K562 (cell line): Measurements from ENCODE around the gene STC2. TPM values are rescaled to one million over a fixed set of nuclear protein-coding genes. Genes with fewer than 3 reads are reported as not detected.

Source experiments
- ATAC-seq: fragments of 200-7000 bp; cut with Tn5 transposase; 3 replicates; pipeline ENCODE4 v1.9.1; 2020; ENCODE audit warnings: moderate library complexity
- BruUV-seq: library from RNA; stranded (reverse); fragments of 400-500 nt; replicated peaks from 2 replicates; lab custom pipeline; 2021; lab: Mats Ljungman, UMichigan
- CTCF ChIA-PET: fragments of 300-600 bp; formaldehyde crosslinking; extraction: SDS; loops from one replicate; lab custom pipeline; 2021; ENCODE audit warnings: low intra/inter-chr PET ratio; lab: Yijun Ruan, JAX
- POLR2A ChIA-PET: fragments of 300-600, 350-650 bp; sonication (Branson Sonifier 250); formaldehyde crosslinking; extraction: SDS; loops from one replicate; lab custom pipeline; 2021; ENCODE audit warnings: antibody characterized with exemption, inconsistent platforms; lab: Yijun Ruan, JAX
- DNase-seq, 4 experiments: peaks; one replicate each; pipeline versions ENCODE4 v3.0.0 to v3.0.0-alpha.2; 2011 to 2018; ENCODE audit warnings: low spot score in 3 of 4, mixed read lengths in 3 of 4; ENCODE audit errors: extremely low read depth in 1 of 4
- FAIRE-seq: peaks from 2 replicates; lab custom pipeline; 2011; peaks lifted over from hg19 to GRCh38; lab: Jason Lieb, UNC
- H2AFZ ChIP-seq: 2 replicates; pipeline ENCODE4 v1.6.0; 2011; ENCODE audit warnings: low read depth, low read length, control low read depth, inconsistent platforms
- H3K27ac ChIP-seq: fragments of 200-600 bp; 3 replicates; pipeline ENCODE4 v1.8.0; 2011; ENCODE audit warnings: low read depth, mild to moderate bottlenecking, control low read depth, inconsistent platforms, low read length, moderate library complexity, mixed read lengths; ENCODE audit errors: extremely low read depth
- H3K27me3 ChIP-seq, 2 experiments: fragments of 300-600 bp in 1 of 2; 2 replicates in 1 of 2; 3 replicates in 1 of 2; pipeline versions ENCODE4 v1.6.0 to v1.8.0; 2011; ENCODE audit warnings: inconsistent platforms in 2 of 2, low read length in 2 of 2, mild to moderate bottlenecking in 1 of 2, mixed read lengths in 1 of 2, moderate library complexity in 1 of 2; ENCODE audit not compliant: control insufficient read depth in 2 of 2, insufficient read depth in 2 of 2
- H3K36me3 ChIP-seq: fragments of 300-600 bp; 3 replicates; pipeline ENCODE4 v1.8.0; 2011; ENCODE audit warnings: mild to moderate bottlenecking, low read length, inconsistent platforms; ENCODE audit not compliant: control insufficient read depth, insufficient read depth
- H3K4me1 ChIP-seq, 2 experiments: fragments of 200-600 bp in 1 of 2; replicated peaks in 1 of 2; 2 replicates in 1 of 2; 3 replicates in 1 of 2; pipeline versions ENCODE4 v1.5.1 to v1.8.0; 2011; ENCODE audit warnings: inconsistent platforms in 2 of 2, low read length in 2 of 2, mild to moderate bottlenecking in 1 of 2, mixed read lengths in 1 of 2, moderate library complexity in 1 of 2; ENCODE audit not compliant: control insufficient read depth in 2 of 2, insufficient read depth in 2 of 2
- H3K4me2 ChIP-seq: 2 replicates; pipeline ENCODE4 v1.6.1; 2011; ENCODE audit warnings: low read length, control low read depth, inconsistent platforms, mixed read lengths; ENCODE audit not compliant: insufficient read depth
- H3K4me3 ChIP-seq: fragments of 200-600 bp; sonication (generic), shearing (Covaris generic); 2 replicates; pipeline ENCODE4 v1.5.1; 2016; ENCODE audit warnings: control low read depth, inconsistent platforms
- H3K79me2 ChIP-seq: fragments of 200-600 bp; 3 replicates; pipeline ENCODE4 v1.8.0; 2011; ENCODE audit warnings: low read length, inconsistent platforms; ENCODE audit not compliant: control insufficient read depth, insufficient read depth
- H3K9ac ChIP-seq, 2 experiments: 2 replicates each; pipeline versions ENCODE4 v1.6.0 to v1.6.1; 2011; ENCODE audit warnings: low read depth in 2 of 2, low read length in 2 of 2, control low read depth in 1 of 2, inconsistent platforms in 1 of 2, mild to moderate bottlenecking in 1 of 2, mixed read lengths in 1 of 2; ENCODE audit not compliant: insufficient read depth in 1 of 2
- H3K9me1 ChIP-seq: one replicate; pipeline ENCODE4 v1.6.0; 2011; ENCODE audit warnings: inconsistent platforms, mild to moderate bottlenecking, low read length, moderate library complexity; ENCODE audit not compliant: control insufficient read depth, insufficient read depth
- H3K9me3 ChIP-seq: replicated peaks from 2 replicates; pipeline ENCODE4 v1.5.1; 2011; ENCODE audit warnings: low read depth, low read length, inconsistent platforms; ENCODE audit not compliant: control insufficient read depth, insufficient read depth
- H4K20me1 ChIP-seq: replicated peaks from 2 replicates; pipeline ENCODE4 v1.6.1; 2011; ENCODE audit warnings: low read length, inconsistent platforms, mixed read lengths; ENCODE audit not compliant: control insufficient read depth, insufficient read depth
- ARHGAP35 ChIP-seq: fragments of 450-650 bp; IDR thresholded peaks from 2 replicates; pipeline ENCODE4 v1.6.1; 2018; ENCODE audit not compliant: partially characterized antibody
- CEBPB ChIP-seq: fragments of 450-650 bp; IDR thresholded peaks from 2 replicates; pipeline ENCODE4 v1.6.1; 2016; ENCODE audit warnings: missing genetic modification characterization, missing compliant biosample characterization
- E2F3 ChIP-seq: fragments of 250-450 bp; sonication (Bioruptor Pico); IDR thresholded peaks from 2 replicates; pipeline ENCODE4 v1.4.0; 2020; ENCODE audit warnings: mild to moderate bottlenecking
- EP400 ChIP-seq: fragments of 450-650 bp; IDR thresholded peaks from 2 replicates; pipeline ENCODE4 v1.6.1; 2017; ENCODE audit warnings: antibody characterized with exemption, mild to moderate bottlenecking, moderate library complexity
- IFI16 ChIP-seq: fragments of 250-450 bp; sonication (Bioruptor Pico); IDR thresholded peaks from 2 replicates; pipeline ENCODE4 v2.1.2; 2022; ENCODE audit warnings: mild to moderate bottlenecking, inconsistent platforms
- MYC ChIP-seq, 2 experiments: fragments of 250-450 bp in 1 of 2; sonication (Bioruptor Pico) in 1 of 2; IDR thresholded peaks; 2 replicates each; pipeline versions ENCODE4 v1.5.1 to v1.6.1; 2012 to 2021; ENCODE audit warnings: low read depth in 2 of 2, borderline replicate concordance in 1 of 2, improper control_type of control experiment in 1 of 2, low read length in 1 of 2, mild to moderate bottlenecking in 1 of 2, moderate library complexity in 1 of 2
- SP2 ChIP-seq: IDR thresholded peaks from 2 replicates; pipeline ENCODE4 v1.6.1; 2011; ENCODE audit warnings: mild to moderate bottlenecking, low read depth, low read length, moderate library complexity; ENCODE audit not compliant: poor library complexity, severe bottlenecking; ENCODE audit errors: extremely low read depth
- TGIF2 ChIP-seq: sonication (generic); formaldehyde crosslinking; IDR thresholded peaks from 2 replicates; pipeline ENCODE4 v1.8.1; 2022; ENCODE audit warnings: mild to moderate bottlenecking, missing genetic modification reagents, moderate library complexity
- ZBED1 ChIP-seq: IDR thresholded peaks from 2 replicates; pipeline ENCODE4 v1.6.1; 2014
- ZBTB7A ChIP-seq: IDR thresholded peaks from 2 replicates; pipeline ENCODE4 v1.6.1; 2011; ENCODE audit warnings: low read depth, mild to moderate bottlenecking, low read length, moderate library complexity, borderline replicate concordance; ENCODE audit not compliant: control insufficient read depth
- ZNF140 ChIP-seq: fragments of 250-450 bp; sonication (Bioruptor Pico); IDR thresholded peaks from 2 replicates; pipeline ENCODE4 v1.8.0; 2021; ENCODE audit warnings: moderate library complexity, mild to moderate bottlenecking, inconsistent platforms
- ZNF436 ChIP-seq: fragments of 250-450, 450-650 bp; sonication (Bioruptor Pico); formaldehyde crosslinking; IDR thresholded peaks from 2 replicates; pipeline ENCODE4 v1.7.0; 2020; ENCODE audit warnings: mild to moderate bottlenecking
- ZNF696 ChIP-seq: fragments of 250-450 bp; sonication (Bioruptor Pico); conservative IDR thresholded peaks from 2 replicates; pipeline ENCODE4 v1.4.0; 2020; ENCODE audit warnings: mild to moderate bottlenecking, moderate library complexity
- WGBS: fragments of 100-300 bp; shearing (Covaris generic); methylation state at CpG from one replicate; pipeline ENCODE4 v1.1.6; 2016; ENCODE audit warnings: low coverage, mixed read lengths; ENCODE audit not compliant: insufficient coverage; ENCODE audit errors: missing lambda C conversion rate; 5-methylcytosine and 5-hydroxymethylcytosine counted together
- in situ Hi-C: fragments of 300-500 bp; cut with MboI; formaldehyde crosslinking; loops from 4 replicates; pipeline ENCODE4 v1.15.0; 2018; ENCODE audit warnings: inconsistent platforms, mixed read lengths
- intact Hi-C: fragments of 100-400 bp; cut with micrococcal nuclease; formaldehyde crosslinking; loops from 2 replicates; pipeline ENCODE4 v1.14.2; 2022
- polyA plus RNA-seq, 8 experiments: library from polyadenylated mRNA; depleted of rRNA in 4 of 8; stranded (reverse) in 5 of 8; unstranded in 3 of 8; fragments of >200 nt; fragmentation: Nextera tagmentation in 2 of 8; fragmentation: Illumina TruSeq in 1 of 8; extraction: Ambion mirVana in 2 of 8; extraction: Trizol in 1 of 8; gene quantifications; 2 replicates each; pipeline versions ENCODE4 v1.2.1 to v1.2.3, GENCODE V29; 2011 to 2014; ENCODE audit warnings: inconsistent platforms in 1 of 8, missing spikeins in 1 of 8
- total RNA-seq, 7 experiments: library from RNA; depleted of rRNA in 6 of 7; stranded (reverse); fragments of >200 nt in 6 of 7; fragmentation: Illumina TruSeq in 2 of 7; extraction: Trizol in 2 of 7; gene quantifications; 2 replicates each; pipeline versions ENCODE4 v1.2.1 to v1.2.3, GENCODE V29; 2011 to 2021; ENCODE audit warnings: low replicate concordance in 1 of 7
- TF ChIP-seq, protein P1 (sequence below): fragments of 250-450 bp; sonication (Bioruptor Pico); IDR thresholded peaks from 2 replicates; pipeline ENCODE4 v1.4.0; 2020; ENCODE audit warnings: borderline replicate concordance
- TF ChIP-seq, protein P2 (sequence below): sonication (generic); formaldehyde crosslinking; IDR thresholded peaks from 2 replicates; pipeline ENCODE4 v1.9.0; 2022; ENCODE audit warnings: mild to moderate bottlenecking, missing genetic modification reagents
- TF ChIP-seq, protein P3 (sequence below): fragments of 450-650 bp; IDR thresholded peaks from 2 replicates; pipeline ENCODE4 v1.6.1; 2016; ENCODE audit warnings: antibody characterized with exemption
- TF ChIP-seq, protein P4 (sequence below): fragments of 450-650 bp; conservative IDR thresholded peaks from 2 replicates; pipeline ENCODE4 v1.6.1; 2016; ENCODE audit warnings: missing genetic modification characterization, low read depth, mild to moderate bottlenecking, missing compliant biosample characterization, moderate library complexity

STC2 gene
- total and polyA plus RNA-seq, 9 of the 15 experiments (the other 6 are each of a cell fraction or from before 2014, with no cell fraction given): 0.62 to 31.7 (median 7.4) TPM

DNA sequence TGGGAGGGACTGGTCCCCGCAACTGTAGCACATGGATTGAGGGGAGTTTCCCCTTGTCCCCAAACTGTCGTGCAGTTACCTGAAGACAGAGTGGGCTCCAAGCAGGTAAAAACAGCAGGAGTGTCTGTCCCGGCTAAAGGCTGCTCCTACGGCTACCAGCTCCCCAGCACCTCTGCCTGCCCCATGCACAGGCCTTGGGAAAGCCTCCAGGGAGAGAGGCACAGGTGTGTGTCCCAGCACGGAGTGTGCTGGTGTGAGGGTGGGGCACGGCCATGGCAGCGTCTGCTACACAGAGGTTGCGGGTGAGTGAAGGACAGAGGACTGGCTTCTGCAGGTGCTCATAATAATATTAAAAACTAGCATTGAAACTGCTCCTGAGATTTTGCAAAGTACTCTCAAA is 30.4 kb downstream of the STC2 start:
- H4K20me1 ChIP-seq: 0 out of 2 replicates have a peak, but pooled peaks cover 3% of the 10 kb centered on the region
- H3K4me2 ChIP-seq: no peak overlapping the region
- WGBS: 65% methylated on average over 8 of the region's 8 CpGs
- ATAC-seq (no peak), DNase-seq (no peak), FAIRE-seq (no peak)
- in situ Hi-C loops: no loop called here
- POLR2A ChIA-PET: interaction anchor here (1.0 kb wide), 1 partner anchor 34 kb away, joined by 4 read pairs; no protein-coding TSS in a partner anchor
- CTCF ChIA-PET: interaction anchor here (0.8 kb wide), 1 partner anchor 30 kb away, joined by 3 read pairs; the partner anchor contains the start of gene STC2
- H3K27ac ChIP-seq: no peak overlapping the region
- peaks cover 20 to 28% of the 10 kb centered on the region in 2 experiments for H3K4me1 ChIP-seq
- H3K4me3 ChIP-seq: no peak overlapping the region
- no peak overlapping the region for H2AFZ ChIP-seq
- intact Hi-C loops: no loop called here
- no peaks in the 10 kb centered on the region for H3K9me1 ChIP-seq
- H3K9me3 ChIP-seq: no peaks in the 10 kb centered on the region
- TF ChIP-seq E2F3 (CRISPR knock-in tag) (no peak), ARHGAP35 (no peak), IFI16 (CRISPR knock-in tag) (no peak), SP2 (no peak), ZBTB7A (no peak), EP400 (no peak), ZNF696 (no peak), MYC (IDR thresholded peaks at IDR 0.05; ENCODE audit: low read depth, low read length) (no peak), MYC (CRISPR knock-in tag; IDR thresholded peaks at IDR 0.05; ENCODE audit: borderline replicate concordance, low read depth) (no peak), ZBED1 (no peak), CEBPB (tag) (no peak), ZNF140 (no peak), TGIF2 (CRISPR knock-in tag) (no peak), ZNF436 (CRISPR knock-in tag) (no peak)
- TF ChIP-seq, protein P1, sequence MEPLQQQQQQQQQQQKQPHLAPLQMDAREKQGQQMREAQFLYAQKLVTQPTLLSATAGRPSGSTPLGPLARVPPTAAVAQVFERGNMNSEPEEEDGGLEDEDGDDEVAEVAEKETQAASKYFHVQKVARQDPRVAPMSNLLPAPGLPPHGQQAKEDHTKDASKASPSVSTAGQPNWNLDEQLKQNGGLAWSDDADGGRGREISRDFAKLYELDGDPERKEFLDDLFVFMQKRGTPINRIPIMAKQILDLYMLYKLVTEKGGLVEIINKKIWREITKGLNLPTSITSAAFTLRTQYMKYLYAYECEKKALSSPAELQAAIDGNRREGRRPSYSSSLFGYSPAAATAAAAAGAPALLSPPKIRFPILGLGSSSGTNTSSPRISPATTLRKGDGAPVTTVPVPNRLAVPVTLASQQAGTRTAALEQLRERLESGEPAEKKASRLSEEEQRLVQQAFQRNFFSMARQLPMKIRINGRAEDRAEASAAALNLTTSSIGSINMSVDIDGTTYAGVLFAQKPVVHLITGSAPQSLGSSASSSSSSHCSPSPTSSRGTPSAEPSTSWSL (CRISPR knock-in tag): no peak
- TF ChIP-seq, protein P2, sequence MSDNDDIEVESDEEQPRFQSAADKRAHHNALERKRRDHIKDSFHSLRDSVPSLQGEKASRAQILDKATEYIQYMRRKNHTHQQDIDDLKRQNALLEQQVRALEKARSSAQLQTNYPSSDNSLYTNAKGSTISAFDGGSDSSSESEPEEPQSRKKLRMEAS: no peak
- TF ChIP-seq, protein P3, sequence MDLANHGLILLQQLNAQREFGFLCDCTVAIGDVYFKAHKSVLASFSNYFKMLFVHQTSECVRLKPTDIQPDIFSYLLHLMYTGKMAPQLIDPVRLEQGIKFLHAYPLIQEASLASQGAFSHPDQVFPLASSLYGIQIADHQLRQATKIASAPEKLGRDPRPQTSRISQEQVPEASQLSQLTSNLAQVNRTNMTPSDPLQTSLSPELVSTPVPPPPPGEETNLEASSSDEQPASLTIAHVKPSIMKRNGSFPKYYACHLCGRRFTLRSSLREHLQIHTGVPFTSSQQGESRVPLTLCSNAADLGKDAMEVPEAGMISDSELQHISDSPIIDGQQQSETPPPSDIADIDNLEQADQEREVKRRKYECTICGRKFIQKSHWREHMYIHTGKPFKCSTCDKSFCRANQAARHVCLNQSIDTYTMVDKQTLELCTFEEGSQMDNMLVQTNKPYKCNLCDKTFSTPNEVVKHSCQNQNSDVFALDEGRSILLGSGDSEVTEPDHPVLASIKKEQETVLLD: no peak
- TF ChIP-seq, protein P4, sequence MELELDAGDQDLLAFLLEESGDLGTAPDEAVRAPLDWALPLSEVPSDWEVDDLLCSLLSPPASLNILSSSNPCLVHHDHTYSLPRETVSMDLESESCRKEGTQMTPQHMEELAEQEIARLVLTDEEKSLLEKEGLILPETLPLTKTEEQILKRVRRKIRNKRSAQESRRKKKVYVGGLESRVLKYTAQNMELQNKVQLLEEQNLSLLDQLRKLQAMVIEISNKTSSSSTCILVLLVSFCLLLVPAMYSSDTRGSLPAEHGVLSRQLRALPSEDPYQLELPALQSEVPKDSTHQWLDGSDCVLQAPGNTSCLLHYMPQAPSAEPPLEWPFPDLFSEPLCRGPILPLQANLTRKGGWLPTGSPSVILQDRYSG (tag): no peak
- BruUV-seq: no TSS peak
- H3K36me3 ChIP-seq: no peaks in the 10 kb centered on the region
- H3K27me3 ChIP-seq: peaks cover 0 to 10% of the 10 kb centered on the region in 2 experiments; a peak in 1 of 5 replicates
- H3K79me2 ChIP-seq: no peaks in the 10 kb centered on the region
- peak overlapping the region in 1 of 2 experiments; percentile 61; a peak in 2 of 4 replicates for H3K9ac ChIP-seq
